ENCODE data around the gene TMEM238L.
A peak's percentile ranks its signal among the peaks of the same experiment; 100 is the strongest.

The TMEM238L gene

GRCh38 chr17:10806545-10807262, 2.8 kb upstream of the TMEM238L start:
- H3K9ac ChIP-seq = no peak overlapping the region
- H3K4me3 ChIP-seq = no peak overlapping the region
- no peak overlapping the region for H3K27ac ChIP-seq
- H4K20me1 ChIP-seq = no peaks in the 10 kb centered on the region
- no peaks in the 10 kb centered on the region for H3K36me3 ChIP-seq
- no peak overlapping the region for H3K4me2 ChIP-seq
- no peaks in the 10 kb centered on the region for H3K27me3 ChIP-seq
- peaks cover 10% of the 10 kb centered on the region; the same call in 1 of the 2 replicates for H3K4me1 ChIP-seq
- no peaks in the 10 kb centered on the region for H3K9me3 ChIP-seq
- no peak for TF ChIP-seq Cebpa-rat (IDR thresholded peaks at IDR 0.05)

GRCh38 chr17:10805911-10806310, 2.0 kb upstream of the TMEM238L start:
- no peak overlapping the region for H3K27ac ChIP-seq
- no peak overlapping the region for H3K4me3 ChIP-seq
- H3K4me2 ChIP-seq = no peak overlapping the region
- no peaks in the 10 kb centered on the region for H3K27me3 ChIP-seq
- H4K20me1 ChIP-seq = no peaks in the 10 kb centered on the region
- TF ChIP-seq Cebpa-rat (IDR thresholded peaks at IDR 0.05) = no peak
- no peaks in the 10 kb centered on the region for H3K36me3 ChIP-seq
- no peak overlapping the region for H3K9ac ChIP-seq
- H3K9me3 ChIP-seq = no peaks in the 10 kb centered on the region
- H3K4me1 ChIP-seq = peaks cover 10% of the 10 kb centered on the region; the same call in 1 of the 2 replicates

GRCh38 chr17:10804546-10804945, 647 bp upstream of the TMEM238L start:
- no peaks in the 10 kb centered on the region for H4K20me1 ChIP-seq
- no peak overlapping the region for H3K4me2 ChIP-seq
- H3K9me3 ChIP-seq = no peaks in the 10 kb centered on the region
- no peak for TF ChIP-seq Cebpa-rat (IDR thresholded peaks at IDR 0.05)
- no peaks in the 10 kb centered on the region for H3K27me3 ChIP-seq
- no peak overlapping the region for H3K4me3 ChIP-seq
- H3K36me3 ChIP-seq = no peaks in the 10 kb centered on the region
- H3K9ac ChIP-seq = no peak overlapping the region
- no peak overlapping the region for H3K27ac ChIP-seq
- H3K4me1 ChIP-seq = peaks cover 11% of the 10 kb centered on the region; the same call in 1 of the 2 replicates

- Histone ChIP-seq H3K27ac (no peak overlapping the region), H3K4me2 (peak overlapping the region; percentile 9; the same call in 1 of the 2 replicates), H3K36me3 (no peaks in the 10 kb centered on the region), H3K4me3 (no peak overlapping the region), H4K20me1 (no peaks in the 10 kb centered on the region), H3K4me1 (peaks cover 23% of the 10 kb centered on the region), H3K9ac (no peak overlapping the region), H3K9me3 (no peaks in the 10 kb centered on the region), H3K27me3 (no peaks in the 10 kb centered on the region)
- no peak for TF ChIP-seq Cebpa-rat (IDR thresholded peaks at IDR 0.05)
Measured at GRCh38 chr17:10803350-10803749, 549 bp downstream of the TMEM238L start.

GRCh38 chr17:10802496-10803284, 1.2 kb downstream of the TMEM238L start:
- no peaks in the 10 kb centered on the region for H4K20me1 ChIP-seq
- H3K4me3 ChIP-seq = no peak overlapping the region
- no peak overlapping the region for H3K9ac ChIP-seq
- no peaks in the 10 kb centered on the region for H3K9me3 ChIP-seq
- H3K4me1 ChIP-seq = peaks cover 30% of the 10 kb centered on the region
- H3K4me2 ChIP-seq = peak overlapping the region; percentile 9; the same call in 1 of the 2 replicates
- H3K27ac ChIP-seq = no peak overlapping the region
- no peaks in the 10 kb centered on the region for H3K27me3 ChIP-seq
- TF ChIP-seq Cebpa-rat (IDR thresholded peaks at IDR 0.05) = no peak
- no peaks in the 10 kb centered on the region for H3K36me3 ChIP-seq

GRCh38 chr17:10799407-10799806, 4.5 kb downstream of the TMEM238L start:
- no peak overlapping the region for H3K4me3 ChIP-seq
- no peaks in the 10 kb centered on the region for H3K9me3 ChIP-seq
- no peaks in the 10 kb centered on the region for H3K36me3 ChIP-seq
- no peaks in the 10 kb centered on the region for H3K27me3 ChIP-seq
- H3K4me1 ChIP-seq = peaks cover 32% of the 10 kb centered on the region
- H3K4me2 ChIP-seq = peak overlapping the region; percentile 63; the same call in 1 of the 2 replicates
- no peak for TF ChIP-seq Cebpa-rat (IDR thresholded peaks at IDR 0.05)
- H4K20me1 ChIP-seq = no peaks in the 10 kb centered on the region
- no peak overlapping the region for H3K9ac ChIP-seq
- H3K27ac ChIP-seq = 0 out of 2 replicates have a peak overlapping the region, but pooled peaks have one; percentile 22

- Histone ChIP-seq H3K4me2 (peak overlapping the region; percentile 63), H3K4me1 (peaks cover 32% of the 10 kb centered on the region), H3K27ac (peak overlapping the region; percentile 22; the same call in 1 of the 2 replicates), H3K27me3 (no peaks in the 10 kb centered on the region), H3K36me3 (no peaks in the 10 kb centered on the region), H3K9me3 (no peaks in the 10 kb centered on the region), H4K20me1 (no peaks in the 10 kb centered on the region), H3K4me3 (no peak overlapping the region), H3K9ac (no peak overlapping the region)
- TF ChIP-seq Cebpa-rat (IDR thresholded peaks at IDR 0.05) = no peak
Measured at GRCh38 chr17:10798910-10799309, 5.0 kb downstream of the TMEM238L start.

- peak overlapping the region; percentile 63 for H3K4me2 ChIP-seq
- no peak for TF ChIP-seq Cebpa-rat (IDR thresholded peaks at IDR 0.05)
- H3K4me1 ChIP-seq = peaks cover 32% of the 10 kb centered on the region
Measured at GRCh38 chr17:10798332-10798749, 5.6 kb downstream of the TMEM238L start.

GRCh38 chr17:10797476-10798328, 6.2 kb downstream of the TMEM238L start:
- no peak for TF ChIP-seq Cebpa-rat (IDR thresholded peaks at IDR 0.05)
- Histone ChIP-seq H3K4me1 (peaks cover 27% of the 10 kb centered on the region), H3K36me3 (no peaks in the 10 kb centered on the region), H4K20me1 (no peaks in the 10 kb centered on the region), H3K9me3 (no peaks in the 10 kb centered on the region), H3K27ac (no peak overlapping the region), H3K4me2 (peak overlapping the region; percentile 63), H3K4me3 (no peak overlapping the region), H3K27me3 (no peaks in the 10 kb centered on the region), H3K9ac (no peak overlapping the region)

More at GRCh38 chr17:10798332-10798749, 5.6 kb downstream of the TMEM238L start:
- H3K9ac ChIP-seq = no peak overlapping the region
- no peak overlapping the region for H3K4me3 ChIP-seq
- no peaks in the 10 kb centered on the region for H3K36me3 ChIP-seq
- no peaks in the 10 kb centered on the region for H3K9me3 ChIP-seq
- no peaks in the 10 kb centered on the region for H4K20me1 ChIP-seq
- H3K27me3 ChIP-seq = no peaks in the 10 kb centered on the region
- H3K27ac ChIP-seq = no peak overlapping the region

Data from BLaER1 (cell line).